Raji (cell line): ENCODE results near the gene THEMIS.

Experiments used
- POLR2A ChIP-seq: IDR thresholded peaks from 2 replicates; pipeline ENCODE4 v1.6.1; 2011; ENCODE audit warnings: low read depth, low read length, control low read depth; ENCODE audit not compliant: insufficient read depth

THEMIS gene

DNA sequence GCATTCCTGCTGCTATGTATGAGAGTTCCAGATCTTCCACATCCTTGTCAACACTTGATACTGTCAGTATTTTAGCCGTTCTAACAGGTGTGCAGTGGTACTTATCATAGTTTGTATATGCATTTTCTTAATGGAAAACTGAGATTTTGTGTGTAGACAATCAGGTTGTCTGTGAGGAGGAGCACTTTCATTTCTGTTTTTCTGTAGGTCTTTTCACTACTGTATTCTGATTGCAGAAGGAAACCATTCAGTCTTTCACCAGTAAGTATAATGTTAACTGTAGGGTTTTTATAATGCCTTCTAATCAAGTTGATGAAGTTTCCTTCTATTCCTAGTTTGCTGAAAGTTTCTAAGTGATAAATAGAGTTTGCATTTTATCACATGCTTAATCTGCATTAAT is 216.4 kb downstream of the THEMIS start:
- TF ChIP-seq POLR2A: no peak
